ENCODE results near the gene CSTB.

CSTB gene

GRCh38 chr21:43739621-43740435, 36.3 kb downstream of the CSTB start:
- H3K4me3 ChIP-seq (replicated peaks; ENCODE audit: low read depth, low read length) = no peak overlapping the region
- TF ChIP-seq CTCF (IDR thresholded peaks at IDR 0.05; ENCODE audit: low read length, missing control alignments) = no peak
- no peak for DNase-seq (ENCODE audit: low read depth)

GRCh38 chr21:43737158-43737950, 38.8 kb downstream of the CSTB start:
- DNase-seq (ENCODE audit: low read depth) = no peak
- no peak for TF ChIP-seq CTCF (IDR thresholded peaks at IDR 0.05; ENCODE audit: low read length, missing control alignments)
- H3K4me3 ChIP-seq (replicated peaks; ENCODE audit: low read depth, low read length) = no peak overlapping the region

GRCh38 chr21:43736224-43736883, 39.8 kb downstream of the CSTB start:
- no peak for DNase-seq (ENCODE audit: low read depth)
- H3K4me3 ChIP-seq (replicated peaks; ENCODE audit: low read depth, low read length) = no peak overlapping the region

GRCh38 chr21:43735236-43736091, 40.6 kb downstream of the CSTB start:
- no peak for TF ChIP-seq CTCF (IDR thresholded peaks at IDR 0.05; ENCODE audit: low read length, missing control alignments)
- DNase-seq (ENCODE audit: low read depth) = no peak
- no peak overlapping the region for H3K4me3 ChIP-seq (replicated peaks; ENCODE audit: low read depth, low read length)

More at GRCh38 chr21:43736224-43736883, 39.8 kb downstream of the CSTB start:
- TF ChIP-seq CTCF (IDR thresholded peaks at IDR 0.05; ENCODE audit: low read length, missing control alignments) = no peak

- TF ChIP-seq CTCF (IDR thresholded peaks at IDR 0.05; ENCODE audit: low read length, missing control alignments) = no peak
- peak; percentile 50 for DNase-seq (ENCODE audit: low read depth)
- H3K4me3 ChIP-seq (replicated peaks; ENCODE audit: low read depth, low read length) = no peak overlapping the region
Measured at GRCh38 chr21:43734928-43735229, 41.2 kb downstream of the CSTB start.

GRCh38 chr21:43734131-43734927, 41.8 kb downstream of the CSTB start:
- no peak overlapping the region for H3K4me3 ChIP-seq (replicated peaks; ENCODE audit: low read depth, low read length)
- DNase-seq (ENCODE audit: low read depth) = no peak
- no peak for TF ChIP-seq CTCF (IDR thresholded peaks at IDR 0.05; ENCODE audit: low read length, missing control alignments)

All from fibroblast of pulmonary artery (primary cell).